Measurements from ENCODE around the gene EFR3B. TPM values are rescaled to one million over a fixed set of nuclear protein-coding genes. Genes with fewer than 3 reads are reported as not detected.

The EFR3B gene
- total RNA-seq, 1 experiment from 2014 or later = 8.9 TPM

GRCh38 chr2:25174192-25174861 is 132.5 kb downstream of the EFR3B start (continued):
- TF ChIP-seq, protein P1, sequence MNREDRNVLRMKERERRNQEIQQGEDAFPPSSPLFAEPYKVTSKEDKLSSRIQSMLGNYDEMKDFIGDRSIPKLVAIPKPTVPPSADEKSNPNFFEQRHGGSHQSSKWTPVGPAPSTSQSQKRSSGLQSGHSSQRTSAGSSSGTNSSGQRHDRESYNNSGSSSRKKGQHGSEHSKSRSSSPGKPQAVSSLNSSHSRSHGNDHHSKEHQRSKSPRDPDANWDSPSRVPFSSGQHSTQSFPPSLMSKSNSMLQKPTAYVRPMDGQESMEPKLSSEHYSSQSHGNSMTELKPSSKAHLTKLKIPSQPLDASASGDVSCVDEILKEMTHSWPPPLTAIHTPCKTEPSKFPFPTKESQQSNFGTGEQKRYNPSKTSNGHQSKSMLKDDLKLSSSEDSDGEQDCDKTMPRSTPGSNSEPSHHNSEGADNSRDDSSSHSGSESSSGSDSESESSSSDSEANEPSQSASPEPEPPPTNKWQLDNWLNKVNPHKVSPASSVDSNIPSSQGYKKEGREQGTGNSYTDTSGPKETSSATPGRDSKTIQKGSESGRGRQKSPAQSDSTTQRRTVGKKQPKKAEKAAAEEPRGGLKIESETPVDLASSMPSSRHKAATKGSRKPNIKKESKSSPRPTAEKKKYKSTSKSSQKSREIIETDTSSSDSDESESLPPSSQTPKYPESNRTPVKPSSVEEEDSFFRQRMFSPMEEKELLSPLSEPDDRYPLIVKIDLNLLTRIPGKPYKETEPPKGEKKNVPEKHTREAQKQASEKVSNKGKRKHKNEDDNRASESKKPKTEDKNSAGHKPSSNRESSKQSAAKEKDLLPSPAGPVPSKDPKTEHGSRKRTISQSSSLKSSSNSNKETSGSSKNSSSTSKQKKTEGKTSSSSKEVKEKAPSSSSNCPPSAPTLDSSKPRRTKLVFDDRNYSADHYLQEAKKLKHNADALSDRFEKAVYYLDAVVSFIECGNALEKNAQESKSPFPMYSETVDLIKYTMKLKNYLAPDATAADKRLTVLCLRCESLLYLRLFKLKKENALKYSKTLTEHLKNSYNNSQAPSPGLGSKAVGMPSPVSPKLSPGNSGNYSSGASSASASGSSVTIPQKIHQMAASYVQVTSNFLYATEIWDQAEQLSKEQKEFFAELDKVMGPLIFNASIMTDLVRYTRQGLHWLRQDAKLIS (CRISPR knock-in tag; IDR thresholded peaks at IDR 0.05; ENCODE audit: borderline replicate concordance) = no peak
- TF ChIP-seq ZNF317 (CRISPR knock-in tag; IDR thresholded peaks at IDR 0.05; ENCODE audit: borderline replicate concordance, low read depth) = no peak
- no peak for TF ChIP-seq MYBL2 (CRISPR knock-in tag; IDR thresholded peaks at IDR 0.05)
- no peak for TF ChIP-seq ZNF219 (CRISPR knock-in tag; IDR thresholded peaks at IDR 0.05; ENCODE audit: borderline replicate concordance)
- no peak for TF ChIP-seq HMGA2 (CRISPR knock-in tag; IDR thresholded peaks at IDR 0.05)

DNA sequence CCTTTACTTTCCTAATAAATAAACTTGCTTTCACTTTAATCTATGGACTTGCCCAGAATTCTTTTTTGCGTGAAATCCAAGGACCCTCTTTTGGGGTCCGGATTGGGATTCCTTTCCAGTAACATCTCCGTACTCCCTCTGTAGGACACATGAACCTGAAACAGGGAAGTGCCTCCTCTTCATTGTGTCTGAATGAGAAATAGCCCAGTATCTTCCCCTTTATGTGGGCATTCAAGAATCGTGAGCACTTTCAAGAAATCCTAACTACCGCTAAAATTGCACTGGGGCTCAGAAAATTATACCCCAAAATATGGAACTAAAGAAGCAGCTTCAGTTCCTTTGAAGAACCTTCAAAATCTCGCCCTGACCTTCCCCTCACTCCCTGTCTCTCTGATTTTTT is 134.3 kb downstream of the EFR3B start:
- H3K4me3 Mint-ChIP-seq = no peak overlapping the region
- POLR2A ChIA-PET = no interaction called here
- peaks cover 5% of the 10 kb centered on the region for H3K27me3 Mint-ChIP-seq (ENCODE audit: low read depth)
- DNase-seq (ENCODE audit: low spot score) (no peak), ATAC-seq (no peak)
- no peak overlapping the region for H3K27ac Mint-ChIP-seq
- H3K36me3 Mint-ChIP-seq = no peaks in the 10 kb centered on the region
- H3K9me3 Mint-ChIP-seq = no peaks in the 10 kb centered on the region
- H3K4me1 Mint-ChIP-seq = 0 out of 2 replicates have a peak, but pooled peaks cover 4% of the 10 kb centered on the region
- no peak for TF ChIP-seq ZBTB21 (CRISPR knock-in tag; IDR thresholded peaks at IDR 0.05; ENCODE audit: borderline replicate concordance)
- CTCF ChIA-PET = interaction anchor here (1.2 kb wide), 1 partner anchor 46 kb away, joined by 3 read pairs; no protein-coding TSS in a partner anchor

- no peak overlapping the region for H3K4me3 Mint-ChIP-seq
- ChIA-PET CTCF (interaction anchor here (1.5 kb wide), 1 partner anchor 11 kb away, joined by 6 read pairs; no protein-coding TSS in a partner anchor), POLR2A (no interaction called here)
- peaks cover under 1% of the 10 kb centered on the region for H3K9me3 Mint-ChIP-seq
- DNase-seq (ENCODE audit: low spot score) (no peak), ATAC-seq (no peak)
- TF ChIP-seq, protein P2, sequence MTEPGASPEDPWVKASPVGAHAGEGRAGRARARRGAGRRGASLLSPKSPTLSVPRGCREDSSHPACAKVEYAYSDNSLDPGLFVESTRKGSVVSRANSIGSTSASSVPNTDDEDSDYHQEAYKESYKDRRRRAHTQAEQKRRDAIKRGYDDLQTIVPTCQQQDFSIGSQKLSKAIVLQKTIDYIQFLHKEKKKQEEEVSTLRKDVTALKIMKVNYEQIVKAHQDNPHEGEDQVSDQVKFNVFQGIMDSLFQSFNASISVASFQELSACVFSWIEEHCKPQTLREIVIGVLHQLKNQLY (CRISPR knock-in tag; IDR thresholded peaks at IDR 0.05) = no peak
- TF ChIP-seq IRF2 (CRISPR knock-in tag; IDR thresholded peaks at IDR 0.05; ENCODE audit: borderline replicate concordance, low read depth) (no peak), NFYB (CRISPR knock-in tag; conservative IDR thresholded peaks at IDR 0.05; ENCODE audit: low read depth) (no peak), AR (CRISPR knock-in tag; IDR thresholded peaks at IDR 0.05) (no peak), TEAD1 (CRISPR knock-in tag; IDR thresholded peaks at IDR 0.05) (no peak), TEAD4 (CRISPR knock-in tag; IDR thresholded peaks at IDR 0.05) (no peak)
- no peaks in the 10 kb centered on the region for H3K36me3 Mint-ChIP-seq
- H3K27me3 Mint-ChIP-seq (ENCODE audit: low read depth) = peaks cover 2% of the 10 kb centered on the region
- H3K4me1 Mint-ChIP-seq = 0 out of 2 replicates have a peak, but pooled peaks cover 4% of the 10 kb centered on the region
- no peak overlapping the region for H3K27ac Mint-ChIP-seq
These were observed 134.8 kb downstream of the EFR3B start for GRCh38 chr2:25176541-25177181.

Data from WTC11 (cell line).